Bronchial epithelial cell (primary cell): ENCODE measurements around the gene TAS1R2. TPM values are rescaled to one million over a fixed set of nuclear protein-coding genes. Genes with fewer than 3 reads are reported as not detected.

Experiments used
- DNase-seq: peaks from one replicate; pipeline ENCODE4 v3.0.0-alpha.2; 2010; ENCODE audit warnings: low read depth
- FAIRE-seq: peaks from 2 replicates; lab custom pipeline; 2011; peaks lifted over from hg19 to GRCh38; lab: Jason Lieb, UNC
- H3K27me3 ChIP-seq: 2 replicates; pipeline ENCODE4 v1.5.1; 2011; ENCODE audit warnings: low read length; ENCODE audit not compliant: control insufficient read depth, insufficient read depth
- H3K36me3 ChIP-seq: 2 replicates; pipeline ENCODE4 v1.5.1; 2011; ENCODE audit warnings: low read length; ENCODE audit not compliant: control insufficient read depth, insufficient read depth
- H3K4me3 ChIP-seq: 2 replicates; pipeline ENCODE4 v1.5.1; 2011; ENCODE audit warnings: mild to moderate bottlenecking, low read depth, low read length, control low read depth
- CTCF ChIP-seq: IDR thresholded peaks from 2 replicates; pipeline ENCODE4 v1.5.1; 2011; ENCODE audit warnings: mild to moderate bottlenecking, moderate library complexity, low read length, control low read depth, inconsistent platforms; ENCODE audit not compliant: insufficient read depth, severe bottlenecking
- total RNA-seq: library from RNA; depleted of rRNA; stranded (reverse); fragments of >200 nt; gene quantifications from 2 replicates; pipeline ENCODE4 v1.2.1, GENCODE V29; 2014

TAS1R2 gene
- total RNA-seq, 1 donor from 2014 or later: not detected

- DNase-seq: peak; percentile 84
- peaks cover 9% of the 10 kb centered on the region for H3K36me3 ChIP-seq
- TF ChIP-seq CTCF: no peak
- peak; percentile 88 for FAIRE-seq
- H3K27me3 ChIP-seq: no peaks in the 10 kb centered on the region
- no peak overlapping the region for H3K4me3 ChIP-seq
Measured at GRCh38 chr1:18886003-18886335, 26.5 kb upstream of the TAS1R2 start.

DNA sequence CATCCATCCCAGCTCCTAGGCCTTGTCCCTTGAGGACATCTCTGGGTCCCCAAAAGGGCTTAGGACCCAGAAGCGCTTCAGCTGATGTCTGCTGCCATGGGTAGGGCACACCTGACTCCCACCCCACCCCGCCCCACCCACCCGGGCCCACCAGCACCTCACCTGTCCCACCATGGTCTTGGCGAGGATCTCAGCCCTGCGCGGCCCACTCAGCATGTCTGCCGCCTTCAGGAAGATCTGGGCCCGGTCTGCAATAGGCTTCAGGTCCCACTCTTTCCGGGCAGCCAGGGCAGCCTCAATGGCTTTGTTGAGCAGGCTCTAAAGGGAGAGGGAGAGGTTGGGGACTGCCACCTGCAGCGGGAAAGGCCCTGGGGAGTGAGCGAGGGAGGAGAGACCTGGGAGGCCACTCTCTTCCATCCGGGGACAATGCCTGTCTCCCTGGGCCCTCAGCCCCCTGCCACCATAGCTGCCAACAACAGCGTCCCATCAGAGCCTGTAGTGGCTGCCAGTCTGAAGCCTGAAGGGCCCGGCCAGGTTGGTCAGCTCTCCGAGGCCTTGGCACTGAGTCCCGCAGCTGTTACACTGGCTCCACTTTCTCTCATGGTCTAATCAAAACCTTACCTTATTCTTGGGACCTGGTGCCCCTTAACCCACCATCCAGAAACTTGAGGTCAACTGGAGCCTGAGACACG lies 26.0 kb upstream of the TAS1R2 start:
- H3K27me3 ChIP-seq: no peaks in the 10 kb centered on the region
- H3K36me3 ChIP-seq: peaks cover 9% of the 10 kb centered on the region
- no peak for FAIRE-seq
- no peak for DNase-seq
- TF ChIP-seq CTCF: no peak
- no peak overlapping the region for H3K4me3 ChIP-seq

- Histone ChIP-seq H3K4me3 (no peak overlapping the region), H3K36me3 (peaks cover 9% of the 10 kb centered on the region), H3K27me3 (no peaks in the 10 kb centered on the region)
- no peak for TF ChIP-seq CTCF
- FAIRE-seq (no peak), DNase-seq (no peak)
Measured at GRCh38 chr1:18884727-18885126, 25.3 kb upstream of the TAS1R2 start.

DNA sequence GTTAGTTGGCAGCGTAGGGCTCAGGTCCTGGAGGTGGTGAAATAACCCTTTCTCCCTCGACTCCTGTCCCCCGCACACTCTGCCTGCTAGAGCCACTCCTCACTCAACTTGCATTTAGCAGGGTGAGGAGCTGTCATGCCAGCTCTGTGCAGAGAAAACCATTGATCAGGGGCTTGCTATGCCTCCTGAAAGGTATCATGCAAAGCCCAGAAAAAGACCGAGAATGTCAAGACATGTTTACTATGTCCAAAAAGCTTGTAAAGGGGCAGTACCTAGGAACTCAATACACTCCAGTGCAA lies 24.9 kb upstream of the TAS1R2 start:
- Histone ChIP-seq H3K4me3 (no peak overlapping the region), H3K27me3 (no peaks in the 10 kb centered on the region), H3K36me3 (peaks cover 9% of the 10 kb centered on the region)
- DNase-seq: no peak
- TF ChIP-seq CTCF: no peak
- no peak for FAIRE-seq

DNA sequence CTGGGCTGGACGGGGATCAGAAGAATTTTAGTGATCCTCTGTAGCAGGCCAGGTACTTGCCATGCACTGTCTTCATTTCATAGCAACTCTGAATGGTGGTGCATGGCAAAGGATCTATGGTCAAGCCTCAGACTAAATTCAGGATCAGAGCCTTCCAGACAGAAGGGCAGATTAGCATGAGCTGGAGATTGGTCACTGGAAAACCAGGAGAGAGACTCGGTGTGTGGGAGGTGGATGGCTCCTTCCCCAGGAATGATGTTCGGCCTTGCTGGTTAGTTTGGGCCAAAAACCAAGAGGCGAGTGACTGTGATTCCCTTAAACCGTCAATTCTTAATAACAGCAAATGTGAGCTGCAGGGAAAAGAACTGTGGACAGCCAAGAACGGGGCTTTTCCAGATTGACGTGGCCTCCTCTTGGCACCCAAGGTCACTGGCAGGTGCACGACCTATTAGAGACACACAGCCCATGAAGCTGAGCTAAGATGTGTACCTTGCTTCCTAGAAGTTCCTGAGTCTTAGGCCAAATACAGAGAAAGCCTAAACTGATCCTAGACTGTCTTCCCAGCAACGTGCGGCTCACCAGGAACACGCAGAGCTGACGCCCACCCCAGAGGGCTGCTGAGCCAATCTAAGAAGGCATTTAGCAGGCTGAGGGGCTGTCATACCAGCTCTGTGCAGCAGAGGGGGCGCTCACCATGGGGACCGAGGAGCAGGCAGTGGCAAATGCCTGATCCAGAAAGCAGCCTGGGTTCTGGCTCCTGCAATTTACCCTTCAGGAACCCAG lies 24.4 kb upstream of the TAS1R2 start:
- Histone ChIP-seq H3K36me3 (peaks cover 9% of the 10 kb centered on the region), H3K4me3 (no peak overlapping the region), H3K27me3 (no peaks in the 10 kb centered on the region)
- DNase-seq: peak; percentile 63
- TF ChIP-seq CTCF: peak; percentile 95
- FAIRE-seq: peak; percentile 80
